Measurements from ENCODE around the gene DNAJC30.

Gene DNAJC30

DNA sequence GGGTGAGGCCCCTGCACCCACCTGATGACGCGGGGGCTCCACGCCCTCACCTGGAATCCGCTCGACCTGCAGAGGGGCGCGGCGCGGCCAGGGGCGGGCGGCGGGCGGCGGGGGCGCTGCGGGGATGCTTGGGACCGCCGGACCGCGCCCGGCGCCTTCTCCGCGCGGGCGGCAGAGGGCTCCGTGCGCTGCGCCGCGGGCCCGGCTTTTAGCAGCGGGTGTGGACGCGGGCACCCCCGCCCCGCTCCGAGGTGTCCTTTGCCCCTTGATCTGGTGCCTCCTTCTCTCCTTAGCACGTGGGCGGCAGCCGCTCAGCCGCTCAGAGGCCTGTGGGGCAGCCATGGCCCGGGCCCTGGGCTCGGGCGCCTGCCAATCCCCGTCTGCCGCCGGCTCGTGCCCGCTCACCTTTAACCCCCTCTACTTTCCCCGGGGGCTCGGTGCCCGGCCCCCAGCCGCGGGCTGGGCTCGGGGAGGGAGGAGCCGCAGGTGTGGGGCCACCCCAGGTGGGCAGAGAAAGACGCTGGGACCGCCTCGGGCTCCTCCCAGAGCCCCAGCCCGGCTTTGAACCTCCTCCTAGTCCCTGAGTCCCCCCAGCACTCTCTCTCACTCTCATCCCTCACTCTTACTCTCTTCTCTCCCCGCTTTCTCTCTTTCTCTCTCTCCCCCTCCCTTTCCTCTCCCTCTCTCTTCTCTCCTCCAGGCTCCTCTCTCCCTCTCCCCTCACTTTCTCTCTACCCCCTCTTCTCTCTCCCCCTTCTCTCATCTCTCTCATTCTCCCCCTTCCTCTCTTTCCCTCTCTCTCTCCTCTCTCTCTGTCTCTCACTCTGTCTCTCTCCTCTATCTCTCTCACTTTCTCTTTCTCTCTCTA is 35.3 kb downstream of the DNAJC30 start:
- DNase-seq (ENCODE audit: low spot score) = no peak

DNA sequence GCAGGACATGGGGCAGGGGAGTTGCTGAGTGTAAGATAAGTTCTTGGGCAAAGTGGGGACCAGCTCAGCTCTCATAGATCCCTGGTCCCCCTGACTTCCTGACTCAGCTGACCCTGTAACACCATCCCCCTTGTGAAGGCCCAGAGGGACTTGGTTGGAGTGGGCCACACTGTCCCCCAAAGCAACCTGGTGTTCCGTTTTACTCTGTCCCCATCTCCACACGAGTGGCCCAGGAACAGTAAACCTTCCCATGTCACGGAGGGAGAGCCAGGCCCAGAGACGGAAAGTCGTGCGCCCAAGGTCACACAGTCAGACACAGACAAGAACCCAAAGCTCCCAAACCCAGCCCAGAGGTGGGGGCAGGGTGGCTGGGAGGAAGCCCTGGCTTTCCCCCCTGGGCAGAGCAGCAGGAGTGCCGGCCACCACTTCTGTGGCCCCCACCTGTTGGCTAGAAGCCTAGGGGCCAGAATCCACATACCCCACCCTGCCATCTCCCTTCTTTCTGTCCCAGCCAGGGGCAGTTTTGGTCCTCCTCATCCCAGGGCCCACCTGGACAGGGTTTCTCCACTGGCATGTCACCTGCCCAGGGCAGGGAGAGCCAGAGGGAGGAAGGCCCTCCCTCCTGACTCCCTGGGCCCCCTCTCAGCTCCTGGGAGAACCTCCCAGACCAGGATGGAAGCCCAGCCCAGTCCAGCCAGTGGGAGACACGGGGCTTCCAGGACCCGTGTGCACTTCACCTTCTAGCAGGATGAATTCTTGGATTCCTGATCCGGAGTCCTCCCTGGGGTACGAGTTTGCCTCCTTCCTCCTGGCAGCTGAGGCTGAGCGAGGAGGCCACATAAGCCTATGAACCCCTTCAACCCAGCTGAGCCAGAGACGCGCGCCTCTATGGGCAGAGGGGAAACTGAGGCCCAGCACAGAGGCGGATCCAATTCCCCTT is 36.2 kb downstream of the DNAJC30 start:
- DNase-seq (ENCODE audit: low spot score) = no peak

- no peak for DNase-seq (ENCODE audit: low spot score)
These were observed 37.5 kb downstream of the DNAJC30 start for GRCh38 chr7:73645643-73646174.

DNA sequence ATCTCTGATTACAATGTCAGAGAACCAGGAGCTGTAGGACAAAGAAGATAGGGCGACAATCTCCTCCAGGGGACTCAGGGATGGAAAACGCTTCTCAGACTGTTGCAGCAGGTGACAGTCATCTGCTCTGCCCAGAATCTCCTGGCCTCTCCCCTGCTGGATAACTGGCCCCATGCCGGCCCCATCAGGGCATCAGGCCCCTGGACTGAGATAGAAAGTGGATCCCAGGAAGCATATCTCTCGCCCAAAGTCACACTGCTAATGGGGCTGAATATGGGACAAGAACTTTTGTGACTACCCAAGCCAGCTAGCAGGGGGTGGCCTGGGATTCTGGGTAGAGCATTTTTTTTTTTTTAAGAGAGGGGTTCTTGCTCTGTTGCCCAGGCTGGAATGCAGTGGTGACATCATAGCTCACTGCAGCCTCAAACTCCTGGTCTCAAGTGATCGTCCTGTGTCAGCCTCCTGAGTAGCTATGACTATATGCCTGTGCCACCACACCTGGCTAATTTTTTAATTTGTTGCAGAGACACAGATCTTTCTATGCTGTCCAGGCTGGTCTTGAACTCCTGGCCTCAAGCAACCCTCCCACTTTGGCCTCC is 38.5 kb downstream of the DNAJC30 start:
- DNase-seq (ENCODE audit: low spot score) = no peak

DNA sequence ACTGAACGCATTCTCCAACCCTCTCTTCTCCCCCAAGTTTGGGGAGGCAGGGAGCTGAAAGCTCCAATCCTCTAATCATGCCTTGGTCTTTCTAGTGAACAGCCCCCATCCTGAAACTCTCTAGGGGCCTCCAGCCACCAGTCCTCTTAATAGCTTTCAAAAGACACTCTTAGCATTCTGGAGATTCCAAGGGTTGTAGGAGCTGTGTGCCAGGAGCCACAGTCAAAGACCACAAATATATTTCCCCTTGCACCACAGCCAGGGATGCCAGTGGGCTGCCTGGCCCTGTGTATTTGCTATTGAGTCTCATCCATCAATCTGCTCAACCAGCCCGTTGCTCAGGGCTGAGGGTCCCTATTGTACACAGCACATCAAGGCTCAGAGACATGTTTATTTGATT is 40.4 kb downstream of the DNAJC30 start:
- no peak for DNase-seq (ENCODE audit: low spot score)

DNA sequence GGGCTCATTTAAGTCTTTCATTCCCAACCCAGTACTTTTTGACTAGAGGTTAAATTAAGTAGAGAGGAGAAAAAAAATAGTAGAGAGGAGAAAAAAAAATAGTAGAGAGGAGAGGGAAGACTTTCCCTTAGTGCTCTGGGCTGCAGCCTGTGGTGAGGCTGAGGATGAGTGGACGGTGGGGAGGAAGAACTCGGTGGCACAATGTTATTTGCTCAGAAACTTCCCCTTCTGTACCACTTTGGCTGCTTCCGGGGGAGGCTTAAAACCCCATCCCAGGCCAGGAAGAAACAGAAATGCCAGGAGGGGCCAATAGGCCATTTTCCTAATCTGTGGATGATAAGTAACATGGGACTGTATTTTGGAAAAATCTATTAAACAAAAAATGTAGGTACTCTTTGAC is 44.3 kb downstream of the DNAJC30 start:
- no peak for DNase-seq (ENCODE audit: low spot score)

- DNase-seq (ENCODE audit: low spot score) = no peak
These were observed 47.6 kb downstream of the DNAJC30 start for GRCh38 chr7:73635428-73636200.

DNA sequence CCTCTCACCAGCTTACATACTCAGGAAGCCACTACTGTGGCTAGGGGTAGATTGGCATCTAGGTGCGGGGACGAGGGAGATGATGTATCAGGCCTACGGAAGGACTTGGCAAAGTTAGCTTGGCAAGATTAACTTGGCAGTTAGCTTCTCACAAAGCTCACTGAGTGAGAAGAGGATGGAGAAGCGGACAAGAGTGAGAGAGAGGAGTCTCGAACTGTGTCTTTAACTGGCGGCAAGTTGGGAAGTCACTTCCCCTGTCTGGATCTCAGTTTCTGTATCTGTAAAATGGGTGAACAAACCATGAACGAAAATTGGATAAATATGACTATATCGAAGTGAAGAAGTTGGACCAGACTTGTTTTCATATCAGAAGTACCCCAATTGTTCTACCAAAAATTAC is 49.4 kb downstream of the DNAJC30 start:
- DNase-seq (ENCODE audit: low spot score) = no peak

DNA sequence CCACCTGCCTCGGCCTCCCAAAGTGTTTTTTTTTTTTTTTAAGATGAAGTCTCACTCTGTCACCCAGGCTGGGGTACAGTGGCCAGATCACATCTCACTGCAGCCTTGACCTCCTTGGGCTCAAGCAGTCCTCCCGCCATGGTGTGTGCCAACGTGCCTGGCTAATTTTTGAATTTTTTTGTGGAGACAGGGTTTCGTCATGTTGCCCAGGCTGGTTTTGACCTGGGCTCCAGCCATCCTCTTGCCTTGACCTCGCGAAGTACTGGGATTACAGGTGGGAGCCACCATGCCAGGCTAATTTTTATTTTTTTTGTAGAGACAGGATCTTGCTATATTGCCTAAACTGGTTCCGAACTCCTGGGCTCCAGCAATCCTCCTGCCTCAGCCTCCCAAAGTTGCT is 49.9 kb downstream of the DNAJC30 start:
- DNase-seq (ENCODE audit: low spot score) = no peak

GRCh38 chr7:73631558-73631957 is 51.7 kb downstream of the DNAJC30 start:
- no peak for DNase-seq (ENCODE audit: low spot score)

Measured in COLO829 (cell line).